ENCODE measurements around the gene CYP2S1. TPM values are rescaled to one million over a fixed set of nuclear protein-coding genes. Genes with fewer than 3 reads are reported as not detected.

The CYP2S1 gene
- total RNA-seq, 1 donor: 0.45 TPM

DNA sequence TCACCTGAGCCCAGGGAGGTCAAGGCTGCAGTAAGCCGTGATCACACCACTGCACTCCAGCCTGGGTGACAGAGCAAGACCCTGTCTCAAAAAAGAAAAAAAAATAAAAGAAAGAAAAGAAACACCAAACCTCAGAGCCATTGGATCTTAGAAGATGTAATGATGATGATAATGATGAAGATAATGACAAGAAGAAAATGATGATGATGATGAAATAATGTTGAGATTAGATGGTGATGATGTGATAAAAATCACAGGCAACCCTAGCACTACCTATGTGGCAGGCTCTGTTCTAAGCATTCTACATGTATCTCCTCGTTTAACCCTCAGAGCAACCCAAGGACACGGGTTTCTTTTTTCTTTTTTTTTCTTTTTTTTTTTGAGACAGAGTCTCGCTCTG is 51.1 kb downstream of the CYP2S1 start:
- no peak for DNase-seq (ENCODE audit: low read depth)
- no peak overlapping the region for H3K4me3 ChIP-seq (ENCODE audit: low read depth, low read length)
- TF ChIP-seq, protein P1, sequence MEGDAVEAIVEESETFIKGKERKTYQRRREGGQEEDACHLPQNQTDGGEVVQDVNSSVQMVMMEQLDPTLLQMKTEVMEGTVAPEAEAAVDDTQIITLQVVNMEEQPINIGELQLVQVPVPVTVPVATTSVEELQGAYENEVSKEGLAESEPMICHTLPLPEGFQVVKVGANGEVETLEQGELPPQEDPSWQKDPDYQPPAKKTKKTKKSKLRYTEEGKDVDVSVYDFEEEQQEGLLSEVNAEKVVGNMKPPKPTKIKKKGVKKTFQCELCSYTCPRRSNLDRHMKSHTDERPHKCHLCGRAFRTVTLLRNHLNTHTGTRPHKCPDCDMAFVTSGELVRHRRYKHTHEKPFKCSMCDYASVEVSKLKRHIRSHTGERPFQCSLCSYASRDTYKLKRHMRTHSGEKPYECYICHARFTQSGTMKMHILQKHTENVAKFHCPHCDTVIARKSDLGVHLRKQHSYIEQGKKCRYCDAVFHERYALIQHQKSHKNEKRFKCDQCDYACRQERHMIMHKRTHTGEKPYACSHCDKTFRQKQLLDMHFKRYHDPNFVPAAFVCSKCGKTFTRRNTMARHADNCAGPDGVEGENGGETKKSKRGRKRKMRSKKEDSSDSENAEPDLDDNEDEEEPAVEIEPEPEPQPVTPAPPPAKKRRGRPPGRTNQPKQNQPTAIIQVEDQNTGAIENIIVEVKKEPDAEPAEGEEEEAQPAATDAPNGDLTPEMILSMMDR (IDR thresholded peaks at IDR 0.05; ENCODE audit: insufficient read depth, low read length): no peak

DNA sequence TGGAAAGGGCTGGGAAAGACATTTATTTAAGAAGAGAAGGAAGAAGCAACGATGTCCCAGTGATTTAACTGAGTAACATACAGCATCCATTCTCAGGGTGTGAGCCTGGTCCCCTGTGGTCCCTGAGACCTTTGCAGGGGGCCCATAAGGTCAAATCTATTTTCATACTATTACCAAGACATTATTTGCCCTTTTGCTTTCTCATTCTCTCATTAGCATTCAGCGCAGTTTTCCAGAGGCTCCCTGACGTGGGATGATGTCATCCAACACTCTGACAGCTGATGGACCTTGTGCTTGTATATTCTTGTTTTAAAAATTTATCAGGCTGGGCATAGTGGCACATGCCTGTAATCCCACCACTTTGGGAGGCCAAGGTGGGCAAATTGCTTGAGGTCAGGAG is 52.8 kb downstream of the CYP2S1 start:
- TF ChIP-seq, protein P1 (IDR thresholded peaks at IDR 0.05; ENCODE audit: insufficient read depth, low read length): no peak
- H3K4me3 ChIP-seq (ENCODE audit: low read depth, low read length): no peak overlapping the region
- DNase-seq (ENCODE audit: low read depth): no peak

DNA sequence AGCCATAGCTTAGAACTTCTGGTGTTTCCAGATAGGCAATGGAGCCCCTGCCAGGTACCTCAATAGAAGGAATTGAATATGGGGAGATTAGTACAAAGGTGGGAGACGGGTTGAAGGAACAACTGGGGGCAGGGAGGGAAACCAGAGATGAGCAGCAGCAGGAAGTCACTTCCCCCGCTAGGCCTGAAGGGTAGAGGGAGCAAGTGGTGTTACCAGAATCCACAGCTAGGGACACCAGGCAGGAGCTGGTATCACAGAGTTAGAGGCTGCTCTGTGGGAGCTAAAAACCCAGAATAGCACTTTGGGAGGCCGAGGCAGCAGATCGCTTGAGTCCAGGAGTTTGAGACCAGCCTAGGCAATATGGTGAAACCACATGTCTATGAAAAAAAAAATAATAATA is 55.9 kb downstream of the CYP2S1 start:
- TF ChIP-seq, protein P1 (IDR thresholded peaks at IDR 0.05; ENCODE audit: insufficient read depth, low read length): no peak
- no peak overlapping the region for H3K4me3 ChIP-seq (ENCODE audit: low read depth, low read length)
- no peak for DNase-seq (ENCODE audit: low read depth)

DNA sequence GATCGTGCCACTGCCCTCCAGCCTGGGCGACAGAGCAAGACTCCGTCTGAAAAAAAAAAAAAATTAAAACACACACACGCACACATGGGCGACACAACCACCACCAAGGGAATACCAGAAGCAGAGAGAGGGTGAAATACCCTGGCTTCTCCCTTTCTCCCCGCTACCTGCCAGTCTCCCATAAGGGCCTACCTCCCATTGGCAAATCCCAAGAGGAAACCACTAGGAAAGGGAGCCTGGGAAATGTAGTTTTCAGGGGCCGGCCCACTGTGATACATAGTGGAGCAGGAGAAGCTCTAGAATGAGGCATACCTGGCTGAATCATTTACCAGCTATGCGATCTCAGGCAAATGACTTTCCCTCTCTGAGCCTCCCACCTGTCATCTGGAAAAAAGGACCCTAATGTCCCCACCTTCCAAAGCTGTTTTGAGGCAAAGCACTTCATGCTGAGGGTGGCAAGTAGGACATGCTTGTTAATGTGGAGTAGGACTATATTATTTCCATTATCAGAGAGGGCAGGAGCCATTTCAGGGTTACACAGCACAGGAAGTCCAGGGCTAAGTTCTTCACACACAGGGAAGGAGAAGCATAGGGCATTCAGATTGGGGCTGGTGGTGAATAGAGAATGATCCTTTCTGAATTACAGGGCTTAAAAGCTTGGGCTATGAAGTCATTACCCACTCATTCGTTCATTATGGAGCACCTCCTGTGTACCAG is 56.8 kb downstream of the CYP2S1 start:
- no peak overlapping the region for H3K4me3 ChIP-seq (ENCODE audit: low read depth, low read length)
- TF ChIP-seq, protein P1 (IDR thresholded peaks at IDR 0.05; ENCODE audit: insufficient read depth, low read length): no peak
- DNase-seq (ENCODE audit: low read depth): no peak

DNA sequence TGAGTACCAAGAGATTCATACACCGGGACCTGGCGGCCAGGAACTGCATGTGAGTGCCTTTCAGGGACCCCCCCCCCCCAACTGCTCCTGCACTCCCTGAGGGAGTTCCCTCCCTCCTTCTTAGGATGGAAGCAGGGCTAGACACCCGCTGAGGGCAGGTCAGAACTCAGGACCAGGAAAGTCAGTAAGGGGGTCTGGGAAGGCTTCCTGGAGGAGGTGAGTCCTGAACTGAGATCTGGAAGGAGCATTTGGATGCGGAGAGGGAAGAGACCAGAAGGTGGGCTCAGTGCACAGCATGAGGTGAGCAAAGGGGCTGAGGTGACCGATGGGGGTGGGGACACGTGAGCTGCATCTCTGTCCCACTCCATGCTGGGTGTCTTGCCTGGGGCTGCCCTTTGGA is 60.6 kb downstream of the CYP2S1 start:
- no peak for DNase-seq (ENCODE audit: low read depth)
- TF ChIP-seq, protein P1 (IDR thresholded peaks at IDR 0.05; ENCODE audit: insufficient read depth, low read length): no peak
- no peak overlapping the region for H3K4me3 ChIP-seq (ENCODE audit: low read depth, low read length)

DNA sequence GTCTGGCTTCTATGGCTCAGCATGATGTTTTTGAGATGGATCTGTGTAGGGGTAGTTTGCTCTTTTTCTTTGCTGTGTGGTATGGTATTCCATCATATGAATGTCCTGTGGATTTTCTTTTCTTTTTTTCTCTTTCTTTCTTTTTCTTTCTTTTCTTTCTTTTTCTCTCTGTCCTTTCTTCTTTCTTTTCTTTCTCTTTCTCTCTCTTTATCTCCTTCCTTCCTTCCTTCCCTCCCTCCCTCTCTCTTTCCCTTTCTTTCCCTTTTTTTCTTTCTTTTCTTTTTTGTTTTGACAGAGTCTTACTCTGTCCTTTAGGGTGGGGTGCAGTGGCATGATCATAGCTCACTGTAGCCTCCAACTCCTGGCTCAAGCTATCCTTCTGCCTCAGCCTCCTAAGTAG is 62.2 kb downstream of the CYP2S1 start:
- no peak overlapping the region for H3K4me3 ChIP-seq (ENCODE audit: low read depth, low read length)
- DNase-seq (ENCODE audit: low read depth): no peak
- TF ChIP-seq, protein P1 (IDR thresholded peaks at IDR 0.05; ENCODE audit: insufficient read depth, low read length): no peak

Other genes with a start within 250 kb of the CYP2S1 start
- not detected in 2 replicates for gene CYP2B6, start 201.9 kb upstream of the CYP2S1 start, total RNA-seq (ENCODE audit: low replicate concordance)
- gene CYP2A13, start 104.8 kb upstream of the CYP2S1 start, total RNA-seq (ENCODE audit: low replicate concordance): not detected in 2 replicates
- not detected in 2 replicates for gene CYP2F1, start 78.8 kb upstream of the CYP2S1 start, total RNA-seq (ENCODE audit: low replicate concordance)
- gene AXL, start 26.0 kb downstream of the CYP2S1 start, total RNA-seq (ENCODE audit: low replicate concordance): 121 and 305 TPM in 2 replicates
- 98.4 and 108 TPM in 2 replicates for gene HNRNPUL1, start 71.2 kb downstream of the CYP2S1 start, total RNA-seq (ENCODE audit: low replicate concordance)
- gene CCDC97, start 117.0 kb downstream of the CYP2S1 start, total RNA-seq (ENCODE audit: low replicate concordance): 7.9 and 11.4 TPM in 2 replicates
- gene TGFB1, start 160.7 kb downstream of the CYP2S1 start, total RNA-seq (ENCODE audit: low replicate concordance): 18.7 and 19.8 TPM in 2 replicates
- gene B9D2, start 170.9 kb downstream of the CYP2S1 start, total RNA-seq (ENCODE audit: low replicate concordance): 0.25 and 4.5 TPM in 2 replicates
- 4.7 and 5.6 TPM in 2 replicates for gene TMEM91, start 183.3 kb downstream of the CYP2S1 start, total RNA-seq (ENCODE audit: low replicate concordance)
- gene EXOSC5, start 204.1 kb downstream of the CYP2S1 start, total RNA-seq (ENCODE audit: low replicate concordance): 12.1 and 14.6 TPM in 2 replicates
- 3.5 and 15.3 TPM in 2 replicates for gene BCKDHA, start 204.6 kb downstream of the CYP2S1 start, total RNA-seq (ENCODE audit: low replicate concordance)
- 1.5 and 2.1 TPM in 2 replicates for gene B3GNT8, start 234.2 kb downstream of the CYP2S1 start, total RNA-seq (ENCODE audit: low replicate concordance)
- 29.3 and 31.2 TPM in 2 replicates for gene DMAC2, start 246.7 kb downstream of the CYP2S1 start, total RNA-seq (ENCODE audit: low replicate concordance)
- gene ERICH4, start 249.9 kb downstream of the CYP2S1 start, total RNA-seq (ENCODE audit: low replicate concordance): not detected in 2 replicates

All from fibroblast of the aortic adventitia (primary cell).